Measurements from ENCODE around the gene TEX50.
"Not testable (repeated sequence)": the region's sequence is repeated elsewhere in the genome, so short reads cannot be mapped to it uniquely, and the experiment has no call there.

The TEX50 gene

DNA sequence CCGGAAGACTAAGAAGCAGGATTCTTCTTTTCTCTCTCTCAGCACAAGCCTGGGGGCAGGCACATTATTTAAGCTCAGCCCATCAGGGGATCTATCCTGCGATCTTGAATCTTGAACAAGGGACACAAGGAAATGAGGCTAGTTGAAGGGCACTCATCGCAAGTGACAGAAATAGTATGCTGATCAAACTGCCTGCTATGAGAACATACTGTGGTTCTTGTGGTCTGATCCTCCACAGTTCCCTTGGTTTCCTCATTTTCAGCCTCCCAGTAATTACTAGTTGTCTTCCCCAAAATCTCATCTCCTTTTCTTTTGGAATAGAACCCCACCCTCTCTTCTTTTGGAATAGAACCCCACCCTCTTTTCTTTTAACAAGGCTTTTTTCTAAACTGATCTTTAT is 28.0 kb downstream of the TEX50 start:
- no peak for DNase-seq (ENCODE audit: low spot score)

DNA sequence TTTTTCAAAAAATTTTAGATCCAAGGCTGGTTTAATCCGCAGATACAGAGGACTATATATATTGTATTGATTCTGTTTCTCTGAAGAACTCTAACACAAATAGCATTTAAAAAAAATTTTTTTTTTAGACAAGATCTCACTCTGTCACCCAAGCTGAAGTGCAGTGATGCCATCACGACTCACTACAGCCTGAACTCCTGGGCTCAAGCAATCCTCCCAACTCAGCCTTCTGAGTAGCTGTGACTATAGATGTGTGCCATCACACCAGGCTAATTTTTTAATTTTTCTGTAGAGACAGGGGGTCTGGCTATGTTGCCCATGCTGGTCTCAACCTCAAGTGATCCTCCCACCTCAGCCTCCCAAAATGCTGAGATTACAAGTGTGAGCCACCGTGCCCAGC is 31.5 kb downstream of the TEX50 start:
- DNase-seq (ENCODE audit: low spot score) = no peak

- DNase-seq (ENCODE audit: low spot score) = peak; percentile 79
Measured at GRCh38 chr1:173669491-173669941, 34.4 kb downstream of the TEX50 start, which contains the start of gene ANKRD45. Gene ANKRD45 (minus strand): TSS chr1:173669851. CDS start chr1:173659418, 10,433 bp downstream.

- not testable (repeated sequence) for DNase-seq (ENCODE audit: low spot score)
Measured at GRCh38 chr1:173674496-173674895, 39.4 kb downstream of the TEX50 start.

- not testable (repeated sequence) for DNase-seq (ENCODE audit: low spot score)
Measured at GRCh38 chr1:173680152-173680551, 45.0 kb downstream of the TEX50 start.

- DNase-seq (ENCODE audit: low spot score) = no peak
Measured at GRCh38 chr1:173682184-173682583, 47.0 kb downstream of the TEX50 start.

DNA sequence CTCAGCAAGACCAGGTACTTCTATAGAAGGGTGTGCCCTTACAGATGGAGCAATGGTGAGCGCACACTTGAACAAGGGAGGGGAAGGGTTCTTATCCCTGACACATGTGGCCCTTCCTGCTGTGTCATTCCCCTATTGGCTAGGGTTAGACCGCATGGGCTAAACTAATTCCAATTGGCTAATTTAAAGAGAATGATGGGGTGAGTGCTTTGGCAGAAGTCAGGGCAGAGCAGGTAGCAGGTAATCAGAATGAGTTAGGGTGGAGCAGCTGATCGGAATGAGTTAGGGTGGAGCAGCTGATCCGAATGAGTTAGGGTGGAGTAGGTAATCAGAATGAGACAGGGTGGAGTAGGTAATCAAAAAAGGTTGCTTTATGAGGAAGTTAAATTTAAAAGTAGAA is 48.7 kb downstream of the TEX50 start:
- DNase-seq (ENCODE audit: low spot score) = not testable (repeated sequence)

DNA sequence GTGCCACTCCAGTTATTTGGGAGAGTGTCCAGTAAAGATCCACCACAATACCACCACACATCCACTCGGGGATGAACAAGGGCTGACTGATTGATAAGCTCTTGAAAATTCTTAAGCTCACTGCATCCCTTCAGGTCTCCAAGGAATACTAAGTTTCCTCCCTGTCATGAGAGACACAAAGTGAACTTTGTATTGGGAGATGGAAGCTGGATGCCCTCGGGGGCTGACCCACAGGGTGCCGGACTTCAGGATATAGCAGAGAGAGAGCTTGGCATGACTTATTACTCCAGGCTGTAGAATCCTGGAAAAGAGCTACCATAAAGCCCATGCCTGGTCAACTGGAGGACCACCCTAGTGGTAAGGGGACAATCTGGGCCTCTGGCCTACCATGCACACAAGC is 50.0 kb downstream of the TEX50 start:
- DNase-seq (ENCODE audit: low spot score) = not testable (repeated sequence)

Data from iPS-NIHi11 (cell line).